Peyer's patch (tissue), 4 donors: ENCODE data around the gene EFTUD2. TPM values are rescaled to one million over a fixed set of nuclear protein-coding genes. Genes with fewer than 3 reads are reported as not detected.

ENCODE experiments used
- DNase-seq, 3 donors: peaks; one replicate each; pipeline ENCODE4 v3.0.0-alpha.2; 2017 to 2019
- H3K27ac ChIP-seq, 4 donors: fragments of 200-600 bp; sonication (generic); one replicate each; pipeline ENCODE4 v1.5.1; 2016 to 2019
- H3K27me3 ChIP-seq, 2 donors: fragments of 200-600 bp; sonication (generic); one replicate each; pipeline ENCODE4 v1.5.1; 2019
- H3K36me3 ChIP-seq, 3 donors: fragments of 200-600 bp; sonication (generic); one replicate each; pipeline ENCODE4 v1.5.1; 2016 to 2019
- H3K4me1 ChIP-seq, 4 donors: fragments of 200-600 bp; sonication (generic); one replicate each; pipeline ENCODE4 v1.5.1; 2016 to 2019
- H3K4me3 ChIP-seq, 4 donors: fragments of 200-600 bp; sonication (generic); 1 replicate in 3 of 4; 2 replicates in 1 of 4; pipeline ENCODE4 v1.5.1; 2016 to 2019; ENCODE audit warnings: mild to moderate bottlenecking in 1 of 4
- H3K9me3 ChIP-seq, 4 donors: fragments of 200-600 bp; sonication (generic); one replicate each; pipeline ENCODE4 v1.5.1; 2016 to 2019; ENCODE audit warnings: mild to moderate bottlenecking in 1 of 4
- CTCF ChIP-seq, 6 experiments: fragments of 450-650 bp in 4 of 6; fragments of 200-600 bp in 2 of 6; sonication (generic) in 1 of 6; IDR thresholded peaks; one replicate each; pipeline ENCODE4 v1.5.1; 2017 to 2019; ENCODE audit warnings: antibody characterized with exemption in 6 of 6, mild to moderate bottlenecking in 3 of 6, moderate library complexity in 1 of 6
- POLR2A ChIP-seq, 2 donors: fragments of 450-650 bp; IDR thresholded peaks; one replicate each; pipeline ENCODE4 v1.5.1; 2017; ENCODE audit warnings: antibody characterized with exemption in 2 of 2, mild to moderate bottlenecking in 2 of 2, moderate library complexity in 2 of 2
- total RNA-seq, 4 donors: library from RNA; depleted of rRNA; stranded (reverse); fragments of >200 nt; gene quantifications; one replicate each; pipeline ENCODE4 v1.1.0, GENCODE V29; 2016

Gene EFTUD2
- total RNA-seq, 4 donors from 2014 or later = 43.3 to 176 (median 69.8) TPM

- no peaks in the 10 kb centered on the region for H3K27me3 ChIP-seq
- H3K4me1 ChIP-seq = no peaks in the 10 kb centered on the region
- no peak overlapping the region for H3K4me3 ChIP-seq
- DNase-seq = no peak
- TF ChIP-seq CTCF (IDR thresholded peaks at IDR 0.05) = no peak
- TF ChIP-seq POLR2A (IDR thresholded peaks at IDR 0.05) = no peak
- peak overlapping the region in 1 of 4 donors; percentile 18 for H3K27ac ChIP-seq
- H3K36me3 ChIP-seq = peaks cover 0 to 83% (median 0%) of the 10 kb centered on the region in 3 donors
- H3K9me3 ChIP-seq = no peaks in the 10 kb centered on the region
Measured at GRCh38 chr17:44867841-44868240, 31.4 kb downstream of the EFTUD2 start.

DNA sequence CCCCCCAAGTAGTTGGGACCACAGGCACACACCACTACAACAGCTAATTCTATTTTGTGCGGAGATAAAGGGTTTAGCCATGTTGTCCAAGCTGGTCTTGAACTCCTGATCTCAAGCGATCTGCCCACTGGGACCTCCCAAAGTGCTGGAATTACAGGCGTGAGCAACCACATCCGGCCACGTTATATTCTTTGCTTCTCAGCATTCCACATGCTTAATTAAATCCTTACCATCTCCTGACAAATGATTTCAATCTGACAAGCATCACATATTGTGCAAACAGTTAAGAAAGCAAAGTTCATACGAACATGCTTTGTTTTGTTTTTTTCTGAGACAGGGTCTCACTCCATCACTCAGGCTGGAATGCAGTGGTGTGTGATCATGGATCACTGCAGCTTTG is 33.3 kb downstream of the EFTUD2 start:
- H3K27me3 ChIP-seq = no peaks in the 10 kb centered on the region
- no peaks in the 10 kb centered on the region for H3K4me1 ChIP-seq
- no peak for DNase-seq
- no peak for TF ChIP-seq CTCF (IDR thresholded peaks at IDR 0.05)
- no peak for TF ChIP-seq POLR2A (IDR thresholded peaks at IDR 0.05)
- H3K9me3 ChIP-seq = no peaks in the 10 kb centered on the region
- H3K27ac ChIP-seq = no peak overlapping the region
- H3K4me3 ChIP-seq = no peak overlapping the region
- peaks cover 0 to 83% (median 0%) of the 10 kb centered on the region in 3 donors for H3K36me3 ChIP-seq

DNA sequence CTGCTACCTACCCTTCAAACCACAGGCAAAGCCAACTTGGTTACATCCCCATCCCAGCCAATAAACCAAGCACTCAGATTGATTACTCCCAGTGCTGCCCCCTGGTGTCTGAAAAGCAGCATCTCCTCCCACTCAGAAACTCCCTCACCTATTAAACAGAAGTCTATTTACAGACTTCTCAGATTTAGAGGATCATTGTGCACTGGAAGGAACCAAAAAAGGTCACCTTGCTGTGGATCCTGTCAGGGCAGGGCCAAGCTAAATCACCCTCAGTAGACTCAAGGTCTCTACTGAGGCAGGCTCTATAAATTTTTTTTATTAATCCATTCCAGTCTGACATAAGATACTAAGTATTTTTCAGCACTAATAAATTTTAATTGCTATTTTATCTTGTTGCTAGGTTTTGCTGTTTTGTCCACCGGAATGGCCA is 34.0 kb downstream of the EFTUD2 start:
- DNase-seq = peak in 2 of 3 donors; percentile 56 to 87
- Histone ChIP-seq H3K36me3 (peaks cover 0 to 83% (median 0%) of the 10 kb centered on the region in 3 donors), H3K27me3 (no peaks in the 10 kb centered on the region), H3K4me3 (no peak overlapping the region), H3K9me3 (no peaks in the 10 kb centered on the region), H3K27ac (no peak overlapping the region), H3K4me1 (no peaks in the 10 kb centered on the region)
- TF ChIP-seq CTCF (IDR thresholded peaks at IDR 0.05) (peak; percentile 71 to 87 (median 86)), POLR2A (IDR thresholded peaks at IDR 0.05) (no peak)

DNA sequence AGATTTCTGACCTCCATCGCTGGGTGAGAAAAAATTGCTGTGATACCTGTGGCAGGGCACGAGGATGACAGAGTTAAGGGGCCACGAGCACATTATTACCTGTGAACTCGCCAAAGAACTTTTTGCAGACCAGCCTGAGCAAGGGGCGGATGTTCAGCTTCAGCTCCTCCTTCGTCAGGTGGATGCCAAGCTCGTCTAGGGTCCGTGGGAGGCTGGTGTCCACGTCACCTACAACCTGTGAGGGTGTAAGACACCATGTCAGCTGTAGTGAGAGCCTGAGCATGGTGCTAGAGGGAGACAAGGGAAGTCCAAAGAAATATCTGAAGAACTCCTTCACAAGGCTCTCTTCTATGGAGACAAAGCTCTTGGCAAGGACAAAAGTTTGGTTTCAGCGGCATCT is 34.4 kb downstream of the EFTUD2 start:
- Histone ChIP-seq H3K27ac (no peak overlapping the region), H3K27me3 (no peaks in the 10 kb centered on the region), H3K4me1 (no peaks in the 10 kb centered on the region), H3K4me3 (no peak overlapping the region), H3K36me3 (peaks cover 0 to 83% (median 0%) of the 10 kb centered on the region in 3 donors), H3K9me3 (no peaks in the 10 kb centered on the region)
- TF ChIP-seq POLR2A (IDR thresholded peaks at IDR 0.05) (no peak), CTCF (IDR thresholded peaks at IDR 0.05) (no peak)
- DNase-seq = no peak

GRCh38 chr17:44863061-44863918 is 36.0 kb downstream of the EFTUD2 start:
- Histone ChIP-seq H3K27me3 (no peaks in the 10 kb centered on the region), H3K27ac (no peak overlapping the region), H3K9me3 (no peaks in the 10 kb centered on the region), H3K4me1 (no peaks in the 10 kb centered on the region), H3K4me3 (no peak overlapping the region), H3K36me3 (peaks cover 0 to 83% (median 0%) of the 10 kb centered on the region in 3 donors)
- DNase-seq = no peak
- TF ChIP-seq CTCF (IDR thresholded peaks at IDR 0.05) = no peak
- no peak for TF ChIP-seq POLR2A (IDR thresholded peaks at IDR 0.05)
